ENCODE data around the gene SETD1B.
"Not testable (repeated sequence)": the region's sequence is repeated elsewhere in the genome, so short reads cannot be mapped to it uniquely, and the experiment has no call there.

Gene SETD1B

DNA sequence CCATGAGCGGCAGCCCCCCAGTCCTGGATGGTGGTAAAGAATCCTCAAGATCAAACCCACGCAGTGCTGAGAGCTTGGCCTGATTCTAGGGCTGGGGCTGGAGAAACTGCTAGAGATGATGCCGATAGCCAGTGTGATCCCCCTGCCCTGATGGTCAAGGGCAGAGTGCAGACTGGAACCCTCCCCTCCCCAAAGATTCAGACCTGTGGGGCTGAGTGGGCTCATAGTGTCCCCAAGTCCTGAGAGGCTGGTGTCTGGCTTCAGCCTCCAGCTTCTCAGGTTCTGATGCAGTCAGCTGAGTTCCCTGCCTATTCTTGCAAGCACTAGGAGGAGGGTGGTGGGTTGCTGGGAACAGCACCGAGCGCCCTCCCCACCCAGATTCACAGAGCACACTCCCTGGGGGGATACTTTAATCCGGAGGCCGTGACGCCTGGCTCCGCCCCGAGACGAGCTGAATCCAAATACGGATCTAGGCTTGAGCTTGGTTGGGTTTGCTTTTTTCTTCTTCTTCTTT lies 22.3 kb upstream of the SETD1B start:
- DNase-seq, result no peak

DNA sequence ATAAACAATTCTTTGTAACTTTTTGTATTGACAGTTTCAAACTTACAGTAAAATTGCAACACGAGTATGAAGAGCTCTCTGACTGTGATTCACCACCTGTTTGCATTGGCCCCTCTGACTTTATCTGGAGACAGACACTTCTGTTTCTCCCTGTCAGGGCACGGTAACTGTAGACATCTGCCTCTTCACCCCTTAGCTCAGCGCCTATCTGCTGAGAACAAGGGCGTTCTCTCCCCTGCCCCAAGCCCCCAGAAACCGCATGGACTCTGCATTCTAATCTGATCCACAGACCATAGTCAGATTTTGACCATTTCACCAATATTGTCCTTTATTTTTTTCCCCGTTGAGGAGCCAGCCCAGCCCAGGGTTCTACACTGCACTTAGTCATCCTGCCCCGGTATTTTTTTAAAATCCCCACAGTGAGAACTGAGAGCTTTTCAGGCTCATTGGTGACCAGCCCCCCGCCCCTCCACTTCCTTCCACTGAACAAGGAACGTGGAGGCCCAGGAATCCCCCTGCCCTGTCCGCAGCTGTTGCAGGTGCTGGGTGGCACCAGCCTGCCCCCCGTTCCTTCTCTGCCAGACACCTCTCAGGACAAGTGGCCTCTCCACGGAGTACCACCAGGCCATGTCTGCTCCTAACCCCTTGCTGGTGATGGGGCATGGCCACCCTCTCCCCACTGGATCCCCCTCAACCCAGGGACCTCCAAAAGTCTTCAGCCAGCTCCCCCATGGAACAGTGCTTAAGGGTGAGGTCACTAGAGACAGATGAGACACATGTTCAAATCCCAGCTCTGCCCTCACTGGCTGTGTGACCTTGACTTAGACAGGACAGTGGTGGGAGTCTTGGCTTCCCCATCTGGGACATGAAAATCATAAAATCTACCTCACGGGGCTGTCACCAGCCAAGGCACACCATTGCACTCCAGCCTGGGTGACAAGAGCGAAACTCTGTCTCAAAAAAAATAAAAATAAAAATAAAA lies 21.5 kb upstream of the SETD1B start:
- no peak for DNase-seq

DNA sequence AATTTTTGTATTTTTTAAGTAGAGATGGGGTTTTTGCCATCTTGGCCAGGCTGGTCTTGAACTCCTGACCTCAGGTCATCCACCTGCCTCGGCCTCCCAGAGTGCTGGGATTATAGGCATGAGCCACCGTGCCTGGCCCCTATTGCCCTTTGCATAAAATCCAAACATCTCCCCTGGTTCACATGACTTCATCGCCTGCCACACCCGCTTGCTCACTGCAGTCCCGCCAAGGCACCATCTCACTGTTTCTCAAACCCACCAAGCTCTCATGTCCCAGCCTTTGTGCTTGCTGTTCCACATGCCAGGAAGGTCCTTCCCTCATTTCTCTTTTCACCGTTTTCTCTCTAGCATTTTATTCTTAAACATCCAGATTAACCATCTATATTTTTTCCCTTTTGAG lies 20.0 kb upstream of the SETD1B start:
- no peak for DNase-seq

DNA sequence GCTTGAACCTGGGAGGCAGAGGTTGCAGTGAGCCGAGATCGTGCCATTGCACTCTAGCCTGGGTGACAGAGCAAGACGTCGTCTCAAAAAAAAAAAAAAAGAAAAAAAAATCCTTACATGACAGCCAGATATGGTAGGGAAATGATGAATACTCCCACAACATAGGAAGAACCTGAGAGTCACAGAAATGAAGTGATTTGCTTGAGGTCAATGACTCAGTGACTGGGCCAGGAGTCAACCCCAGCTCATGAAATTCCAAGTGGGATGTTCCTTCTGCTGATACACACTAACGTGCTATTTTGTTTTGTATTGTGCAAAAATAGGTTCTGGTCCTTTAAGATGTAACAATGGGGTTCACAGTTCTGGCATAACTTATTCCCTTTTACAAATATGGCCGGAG lies 19.3 kb upstream of the SETD1B start:
- DNase-seq, result no peak

DNA sequence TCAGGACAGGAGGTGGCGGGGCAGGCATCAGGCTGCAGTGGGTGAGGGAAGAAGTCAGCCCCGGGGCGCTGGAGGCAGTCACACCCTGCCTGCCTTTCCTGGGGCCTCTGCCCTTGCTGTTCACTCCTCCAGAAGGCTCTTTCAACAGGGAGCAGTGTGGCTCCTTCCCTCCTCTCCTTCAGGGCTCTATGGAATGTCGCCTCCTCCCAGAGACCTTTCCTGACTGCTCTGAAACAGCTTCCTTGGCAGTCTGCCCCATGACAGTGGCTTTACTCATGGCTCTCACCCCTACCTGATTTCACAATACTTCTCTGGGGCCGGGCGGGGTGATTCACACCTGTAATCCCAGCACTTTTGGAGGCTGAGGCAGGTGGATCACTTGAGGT lies 17.4 kb upstream of the SETD1B start:
- no peak for DNase-seq

DNA sequence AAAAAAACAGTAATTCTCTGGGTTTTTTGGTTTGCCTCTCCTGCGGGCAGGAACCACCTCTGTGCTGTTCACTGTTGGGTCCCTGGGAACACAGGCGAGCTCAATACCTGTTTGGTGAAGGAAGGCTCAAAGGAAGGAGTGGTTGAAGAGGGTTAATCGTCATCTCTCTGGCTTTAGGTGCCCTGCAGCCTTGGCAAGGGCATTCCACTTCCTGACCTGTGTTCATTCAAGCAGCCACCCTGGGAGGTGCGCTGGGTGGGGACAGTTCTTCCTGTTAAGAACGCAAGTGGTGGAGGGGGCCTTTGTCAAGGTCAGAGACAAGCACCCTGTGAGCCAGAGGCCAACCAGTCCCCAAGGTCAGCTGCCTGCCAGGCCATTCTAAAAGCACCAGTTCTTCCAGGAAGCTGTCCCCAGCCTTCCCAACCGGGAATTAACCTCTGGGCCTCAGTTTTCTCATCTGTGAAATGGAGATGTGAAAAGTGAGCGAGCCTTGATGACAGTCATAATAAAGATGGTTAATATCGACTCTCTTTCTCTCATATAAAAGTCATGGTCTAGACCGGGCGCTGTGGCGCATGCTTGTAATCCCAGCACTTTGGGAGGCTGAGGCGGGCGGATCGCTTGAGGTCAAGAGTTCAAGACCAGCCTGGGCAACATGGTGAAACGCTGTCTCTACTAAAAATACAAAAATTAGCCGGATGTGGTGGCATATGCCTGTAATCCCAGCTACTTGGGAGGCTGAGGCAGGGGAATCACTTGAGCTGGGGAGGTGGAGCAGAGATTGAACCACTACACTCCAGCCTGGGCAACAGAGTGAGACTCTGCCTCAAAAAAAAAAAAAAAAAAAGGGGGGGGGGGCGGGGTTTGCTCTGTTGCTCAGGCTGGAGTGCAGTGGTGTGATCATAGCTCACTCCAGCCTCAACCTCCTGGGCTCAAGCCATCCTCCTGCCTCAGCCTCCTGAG lies 16.5 kb upstream of the SETD1B start:
- DNase-seq, result no peak

DNA sequence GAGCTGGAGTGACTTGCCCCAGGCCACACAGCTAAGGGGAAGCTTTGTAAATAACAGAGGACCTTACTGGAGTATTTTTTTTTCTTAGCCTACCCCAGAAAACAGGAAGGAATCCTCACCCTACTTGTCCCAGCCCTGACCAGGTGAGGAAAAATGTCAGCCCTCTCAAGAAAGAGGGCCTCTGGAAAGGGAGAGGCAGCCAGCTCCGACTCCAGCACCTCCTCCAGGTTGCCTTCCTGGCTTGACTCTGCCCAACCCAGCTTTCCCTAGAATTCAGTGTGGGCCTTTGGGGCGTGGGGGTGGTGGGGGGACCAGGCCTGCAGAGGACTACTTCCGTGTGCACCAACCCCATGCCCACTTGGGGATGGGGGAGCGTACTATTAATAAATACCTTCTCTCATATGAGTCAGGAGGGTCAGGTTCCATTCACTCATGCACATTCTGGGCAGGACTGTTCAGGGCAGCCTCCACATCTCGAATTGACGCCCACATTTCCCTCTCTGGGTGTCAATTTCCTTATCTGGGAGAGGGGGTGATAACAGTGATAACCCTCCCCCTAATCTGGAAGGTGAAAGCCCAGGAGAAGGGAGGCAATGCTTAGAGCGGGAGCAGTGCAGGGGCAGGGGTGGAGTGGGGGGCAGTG lies 15.5 kb upstream of the SETD1B start:
- DNase-seq, result no peak

DNA sequence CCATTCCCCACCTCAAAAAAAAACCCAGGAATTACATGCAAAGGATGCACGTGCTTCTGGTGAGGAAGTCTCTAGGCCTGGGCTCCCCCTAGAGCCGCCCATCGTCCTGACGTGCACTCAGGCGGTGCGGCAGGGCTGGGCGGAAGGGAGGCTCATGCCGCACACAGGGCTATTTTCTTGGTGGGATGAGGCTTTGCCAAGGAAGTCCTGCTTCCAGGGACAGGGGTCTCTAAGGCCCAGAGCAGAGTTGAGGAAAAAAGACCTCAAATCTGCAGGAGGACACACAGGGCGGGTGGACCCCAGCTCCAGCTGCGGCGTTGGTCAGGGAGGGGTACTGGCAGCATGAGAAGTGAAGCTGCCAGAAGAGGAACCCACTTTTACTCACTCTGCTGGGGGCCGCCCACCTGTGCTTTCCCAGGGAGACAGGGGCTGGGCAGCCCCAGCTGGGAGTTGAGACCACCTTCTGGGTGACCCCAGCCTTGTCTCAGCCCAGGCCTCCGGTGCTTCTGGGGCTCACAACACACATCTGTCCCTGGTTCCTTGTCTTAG lies 14.5 kb upstream of the SETD1B start:
- DNase-seq, result no peak

DNA sequence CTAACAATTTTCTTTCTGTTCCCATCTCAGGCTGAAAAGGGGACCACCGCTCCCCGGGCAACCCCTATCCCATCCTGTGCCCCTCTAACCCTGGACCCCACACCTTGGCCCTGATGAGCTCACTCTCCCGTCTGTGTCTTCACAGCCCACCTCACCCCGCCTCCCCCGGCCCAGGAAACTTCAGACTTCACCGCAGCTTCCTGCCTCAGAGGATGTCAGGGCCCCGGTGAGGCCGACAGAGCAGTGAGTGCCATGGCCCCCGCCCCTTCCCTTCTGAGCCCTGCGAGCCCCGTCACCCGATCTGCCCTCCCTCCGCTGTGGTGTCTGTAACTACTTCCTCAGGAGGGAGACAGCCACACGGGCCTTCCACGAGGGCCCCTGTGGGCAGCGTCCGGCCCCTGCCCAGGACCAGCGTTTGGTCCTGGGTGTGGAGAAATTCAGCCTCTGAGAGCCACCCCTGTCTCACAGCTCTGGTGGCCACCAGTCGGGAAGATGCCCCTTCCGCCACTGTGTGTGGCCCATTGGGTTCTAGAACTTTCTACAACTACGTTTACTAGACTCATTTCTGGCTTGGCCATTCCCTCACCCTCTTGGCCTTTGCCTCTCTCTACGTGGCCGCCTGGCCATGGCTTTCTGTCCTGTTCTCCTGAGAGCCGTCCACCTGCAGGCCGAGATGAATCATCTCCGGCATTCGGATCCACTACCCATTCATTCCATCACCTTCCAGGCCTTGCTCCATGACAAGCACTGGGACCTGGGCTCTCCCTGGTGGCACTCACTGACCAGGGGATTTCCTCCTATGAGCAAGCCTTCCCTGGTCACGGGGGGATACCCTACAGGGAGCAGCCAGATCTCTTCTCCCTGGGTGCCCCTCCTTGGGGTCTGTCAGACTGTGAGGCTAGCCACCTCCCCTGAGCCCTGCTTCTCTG lies 13.7 kb upstream of the SETD1B start:
- no peak for DNase-seq

DNA sequence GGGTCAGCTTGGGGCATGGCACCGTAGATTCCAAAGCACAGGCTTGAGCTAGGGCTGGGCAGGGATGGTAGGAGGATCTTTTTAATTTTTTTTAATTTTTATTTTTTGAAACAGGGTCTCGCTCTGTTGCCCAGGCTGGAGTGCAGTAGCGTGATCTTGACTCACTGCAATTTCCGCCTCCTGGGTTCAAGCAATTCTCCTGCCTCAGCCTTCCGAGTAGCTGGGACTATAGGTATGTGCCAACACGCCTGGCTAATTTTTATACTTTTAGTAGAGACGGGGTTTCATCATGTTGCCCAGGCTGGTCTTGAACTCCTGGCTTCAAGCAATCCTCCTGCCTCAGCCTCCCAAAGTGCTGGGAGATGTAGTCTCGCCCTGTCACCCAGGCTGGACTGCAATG lies 13.0 kb upstream of the SETD1B start:
- not testable (repeated sequence) for DNase-seq

DNA sequence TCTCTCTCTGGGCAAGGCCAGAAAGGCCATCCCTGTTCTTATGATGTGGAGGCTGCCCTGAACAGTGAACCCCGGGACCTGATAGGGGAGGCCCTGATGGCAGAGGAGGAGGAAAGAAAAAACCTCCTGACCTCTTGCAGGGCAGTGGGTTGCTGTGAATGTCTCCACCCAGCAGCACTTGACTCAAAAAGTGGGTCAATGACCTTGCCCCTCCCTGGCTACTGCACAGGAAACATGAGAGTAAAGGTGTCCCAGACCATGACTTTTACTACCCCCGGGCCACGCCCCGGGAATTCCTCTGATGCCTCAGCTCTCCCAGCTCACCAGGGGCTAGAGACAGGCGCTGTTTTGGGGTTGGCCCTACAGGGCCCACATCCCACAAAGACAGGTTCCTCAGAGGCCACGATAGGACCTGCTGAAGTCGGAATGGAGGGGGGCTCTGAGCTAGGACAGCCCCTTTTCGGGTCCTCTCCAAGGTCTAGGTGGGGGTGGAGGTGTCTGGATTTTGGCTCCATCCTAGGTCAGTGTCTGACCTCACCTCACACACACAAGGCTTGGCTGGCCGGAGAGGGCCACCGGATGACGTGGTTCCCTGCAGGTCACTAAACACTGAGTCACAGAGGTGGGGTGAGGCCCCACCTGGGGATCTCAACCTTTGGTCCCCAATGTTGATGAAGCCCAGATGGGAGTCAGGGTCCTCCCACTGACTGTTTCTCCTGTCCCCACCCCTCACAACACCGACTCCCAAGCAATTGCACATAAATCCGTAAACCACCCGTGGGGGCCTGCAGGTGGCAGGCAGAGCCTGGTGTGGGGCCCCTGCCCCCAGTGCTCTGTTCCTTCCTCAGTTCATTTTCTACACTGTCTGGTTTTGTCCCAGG lies 11.9 kb upstream of the SETD1B start:
- no peak for DNase-seq

DNA sequence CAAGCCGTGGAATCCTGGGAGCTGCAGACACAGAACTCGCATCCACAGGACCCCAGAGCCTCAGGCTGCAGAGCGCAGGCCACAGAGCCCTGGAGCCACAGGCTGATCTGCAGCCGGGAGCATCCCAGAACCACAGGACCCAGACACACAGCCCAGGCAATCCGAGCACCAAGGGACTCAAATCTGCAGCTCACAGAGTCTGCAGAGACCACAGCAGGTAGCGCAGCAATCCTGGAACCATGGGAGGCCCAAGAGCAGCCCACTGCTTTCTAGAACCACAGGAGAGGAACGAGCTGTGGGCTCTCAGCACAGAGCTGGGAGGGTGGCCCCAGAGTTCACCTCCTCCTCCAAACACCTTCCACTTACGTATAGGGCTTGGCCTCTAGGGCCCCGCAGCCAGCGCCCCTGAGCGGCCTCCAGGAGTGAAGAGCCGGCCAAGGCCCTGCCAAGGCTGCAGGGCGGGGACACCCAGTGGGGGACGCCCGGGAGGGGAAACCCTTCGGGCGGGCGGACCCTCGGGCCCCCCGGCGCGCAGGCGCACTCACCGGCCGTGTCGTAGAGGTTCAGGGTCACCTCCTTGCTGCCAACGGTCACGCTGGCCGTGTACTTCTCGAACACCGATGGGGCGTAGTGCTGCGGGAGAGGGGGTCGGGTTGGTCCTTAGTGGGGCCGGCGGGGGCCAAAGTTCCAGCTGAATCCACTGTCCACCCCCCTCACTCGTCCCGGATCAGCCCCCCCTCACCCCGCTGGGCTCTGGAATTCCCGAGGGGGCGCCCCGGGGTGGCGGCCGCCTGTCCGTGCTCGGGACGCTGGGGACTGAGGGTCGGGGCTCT lies 11.0 kb upstream of the SETD1B start:
- no peak for DNase-seq

DNA sequence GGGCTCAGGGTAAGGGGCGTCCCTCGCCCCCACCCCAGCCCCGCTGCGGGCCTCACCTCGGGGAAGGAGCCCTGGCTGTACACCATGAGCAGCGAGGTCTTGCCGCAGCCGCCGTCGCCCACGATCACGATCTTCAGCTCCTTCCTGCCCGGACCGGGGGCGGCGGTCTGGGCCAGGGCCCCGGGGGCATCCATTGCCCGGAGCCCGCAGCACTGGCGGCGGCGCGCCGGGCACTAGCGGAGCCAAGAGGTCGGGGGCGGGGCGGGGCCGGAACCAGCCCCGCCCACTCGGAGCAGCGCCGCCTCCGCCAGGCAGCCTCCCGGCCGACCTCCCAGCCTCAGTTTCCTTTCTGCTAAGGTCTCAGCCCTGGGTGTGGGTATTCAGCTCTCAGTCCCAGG lies 10.4 kb upstream of the SETD1B start, which contains the start of gene RHOF:
RHOF (minus strand) TSS at position 249 of the 398 bp plus-strand sequence; CDS start at position 194, 55 bp downstream.
- DNase-seq, result no peak

DNA sequence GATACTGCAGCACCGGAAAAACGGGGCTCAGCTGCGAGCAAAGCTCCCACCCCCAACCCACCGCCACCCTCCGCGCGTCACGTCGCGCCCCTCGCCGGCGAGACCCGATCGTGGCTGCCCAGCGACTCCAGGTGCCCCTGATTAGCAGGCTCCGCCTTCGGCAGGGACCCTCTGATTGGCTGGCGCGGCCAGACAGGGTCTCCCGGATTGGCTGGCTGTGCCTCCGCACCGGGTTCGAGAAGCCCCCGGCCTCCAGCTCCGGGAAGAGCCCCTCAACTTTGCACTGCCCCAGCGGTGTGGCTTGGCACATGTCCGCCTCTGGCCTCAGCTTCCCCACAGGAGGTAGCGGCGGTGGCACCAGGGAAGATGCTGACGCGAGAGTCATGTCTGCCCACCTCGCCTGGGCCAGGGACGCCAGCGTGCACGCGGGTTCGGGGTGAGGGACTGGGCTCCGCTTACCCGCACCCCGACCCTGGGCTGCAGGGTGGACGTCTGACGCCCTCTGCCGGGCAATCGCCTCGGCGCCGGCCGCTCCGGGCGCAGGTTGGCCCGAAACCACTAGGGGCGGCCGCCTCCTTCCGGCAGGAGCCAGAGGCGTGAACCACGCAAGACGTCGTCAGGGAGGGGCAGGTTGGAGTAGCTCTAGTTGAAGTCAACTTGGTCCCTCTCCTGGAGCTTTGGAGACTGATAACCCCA lies 9.8 kb upstream of the SETD1B start:
- DNase-seq, result no peak

DNA sequence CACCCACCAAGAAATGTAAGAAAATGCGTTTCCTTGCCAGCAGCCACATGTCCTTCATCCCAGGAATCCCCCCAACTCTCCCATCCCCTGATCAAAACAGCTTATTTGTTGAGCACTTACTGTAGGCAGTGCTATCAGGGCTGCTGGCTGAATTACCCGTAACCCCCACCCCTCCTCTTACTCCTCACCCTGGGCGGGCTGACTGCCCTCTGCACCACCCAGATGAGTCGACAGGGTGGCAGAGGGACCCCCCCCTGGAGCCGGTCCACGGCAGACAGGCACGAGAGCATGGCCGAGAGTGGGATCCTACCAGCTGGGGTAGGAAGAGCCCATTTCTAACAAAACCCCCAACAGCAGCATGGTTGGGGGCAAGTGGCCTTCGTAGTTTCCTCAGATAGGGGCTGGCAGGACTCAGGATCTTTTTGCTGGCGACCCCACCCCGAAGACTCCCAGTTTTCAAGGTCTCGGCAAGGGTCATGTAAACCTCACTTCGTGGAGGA lies 9.2 kb upstream of the SETD1B start:
- no peak for DNase-seq

DNA sequence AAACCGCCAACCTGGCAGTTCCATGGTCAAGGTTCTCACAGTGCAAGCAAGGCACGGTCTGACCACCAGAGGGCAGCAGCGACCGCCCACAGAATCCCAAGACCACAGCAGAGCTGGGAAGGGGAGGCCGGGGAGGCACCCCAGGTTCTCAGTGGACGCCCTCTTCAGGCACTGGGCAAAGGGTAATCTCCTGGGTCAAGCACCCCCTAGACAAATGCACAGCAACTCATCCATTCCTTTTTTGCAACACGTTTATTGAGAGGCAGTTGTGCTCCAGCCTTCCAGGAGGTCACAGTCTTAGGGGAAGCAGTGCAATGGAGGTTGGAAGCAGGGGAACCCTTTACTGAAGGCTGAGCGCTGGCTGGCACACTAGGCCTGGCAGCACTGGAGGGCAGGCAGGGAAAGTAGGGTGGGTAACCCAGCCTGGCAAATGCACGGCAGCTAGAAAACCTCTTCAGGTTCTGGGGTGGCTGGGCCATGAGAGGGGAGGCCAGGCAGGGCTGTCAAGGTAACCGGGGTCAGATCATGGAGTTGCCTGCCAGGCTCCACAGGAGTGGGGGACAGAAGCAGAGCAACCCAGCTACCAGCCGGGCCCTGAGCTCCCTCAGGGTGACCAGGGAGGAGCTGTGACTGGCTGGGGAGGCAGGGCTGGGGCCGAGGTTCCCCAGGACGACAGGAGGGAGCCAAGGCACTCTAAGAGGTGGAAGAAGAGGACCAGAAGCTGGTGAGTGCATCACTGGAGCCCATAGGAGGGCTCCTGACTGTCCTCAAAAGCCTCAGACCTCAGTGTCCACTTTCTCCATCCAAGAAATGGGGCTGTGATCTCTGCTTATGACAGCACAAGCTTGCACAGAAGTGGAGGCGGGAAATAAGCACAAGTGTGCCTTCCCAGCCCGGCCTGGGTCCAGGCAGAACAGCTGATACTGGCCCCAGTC lies 8.5 kb upstream of the SETD1B start:
- DNase-seq, result no peak
